ENCODE data around the gene CORO7.
"Not testable (repeated sequence)": the region's sequence is repeated elsewhere in the genome, so short reads cannot be mapped to it uniquely, and the experiment has no call there.

The CORO7 gene

GRCh38 chr16:4350787-4351659, 65.4 kb downstream of the CORO7 start, which contains the start of gene PAM16:
TSS of gene PAM16 (minus strand) at chr16:4351321. CDS start at chr16:4351234, 87 bp downstream.
- DNase-seq = peak; percentile 96

GRCh38 chr16:4350365-4350786, 66.0 kb downstream of the CORO7 start:
- DNase-seq = no peak

- no peak for DNase-seq
Measured at GRCh38 chr16:4349332-4349731, 67.1 kb downstream of the CORO7 start.

- DNase-seq = no peak
Measured at GRCh38 chr16:4347765-4348509, 68.5 kb downstream of the CORO7 start.

GRCh38 chr16:4347010-4347409, 69.4 kb downstream of the CORO7 start:
- no peak for DNase-seq

GRCh38 chr16:4345836-4346781, 70.3 kb downstream of the CORO7 start:
- peak; percentile 65 for DNase-seq

- peak; percentile 93 for DNase-seq
Measured at GRCh38 chr16:4344983-4345835, 71.2 kb downstream of the CORO7 start.

- not testable (repeated sequence) for DNase-seq
Measured at GRCh38 chr16:4344300-4344982, 72.0 kb downstream of the CORO7 start.

GRCh38 chr16:4342866-4343744, 73.3 kb downstream of the CORO7 start:
- no peak for DNase-seq

- DNase-seq = no peak
Measured at GRCh38 chr16:4341250-4341649, 75.1 kb downstream of the CORO7 start.

- no peak for DNase-seq
Measured at GRCh38 chr16:4340443-4340842, 76.0 kb downstream of the CORO7 start.

- peak; percentile 88 for DNase-seq
Measured at GRCh38 chr16:4339909-4340308, 76.5 kb downstream of the CORO7 start.

- DNase-seq = no peak
Measured at GRCh38 chr16:4339455-4339854, 76.9 kb downstream of the CORO7 start.

- no peak for DNase-seq
Measured at GRCh38 chr16:4338712-4339299, 77.6 kb downstream of the CORO7 start.

- DNase-seq = no peak
Measured at GRCh38 chr16:4338125-4338582, 78.2 kb downstream of the CORO7 start.

- DNase-seq = no peak
Measured at GRCh38 chr16:4337540-4338088, 78.8 kb downstream of the CORO7 start.

- no peak for DNase-seq
Measured at GRCh38 chr16:4336701-4337539, 79.5 kb downstream of the CORO7 start.

Data from NCI-H345 (cell line).